ENCODE measurements around the gene ENO3.

- TF ChIP-seq, protein P1, sequence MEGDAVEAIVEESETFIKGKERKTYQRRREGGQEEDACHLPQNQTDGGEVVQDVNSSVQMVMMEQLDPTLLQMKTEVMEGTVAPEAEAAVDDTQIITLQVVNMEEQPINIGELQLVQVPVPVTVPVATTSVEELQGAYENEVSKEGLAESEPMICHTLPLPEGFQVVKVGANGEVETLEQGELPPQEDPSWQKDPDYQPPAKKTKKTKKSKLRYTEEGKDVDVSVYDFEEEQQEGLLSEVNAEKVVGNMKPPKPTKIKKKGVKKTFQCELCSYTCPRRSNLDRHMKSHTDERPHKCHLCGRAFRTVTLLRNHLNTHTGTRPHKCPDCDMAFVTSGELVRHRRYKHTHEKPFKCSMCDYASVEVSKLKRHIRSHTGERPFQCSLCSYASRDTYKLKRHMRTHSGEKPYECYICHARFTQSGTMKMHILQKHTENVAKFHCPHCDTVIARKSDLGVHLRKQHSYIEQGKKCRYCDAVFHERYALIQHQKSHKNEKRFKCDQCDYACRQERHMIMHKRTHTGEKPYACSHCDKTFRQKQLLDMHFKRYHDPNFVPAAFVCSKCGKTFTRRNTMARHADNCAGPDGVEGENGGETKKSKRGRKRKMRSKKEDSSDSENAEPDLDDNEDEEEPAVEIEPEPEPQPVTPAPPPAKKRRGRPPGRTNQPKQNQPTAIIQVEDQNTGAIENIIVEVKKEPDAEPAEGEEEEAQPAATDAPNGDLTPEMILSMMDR (IDR thresholded peaks at IDR 0.05 in 2 of 3, conservative IDR thresholded peaks at IDR 0.05 in 1 of 3; ENCODE audit: borderline replicate concordance in 1 of 3, insufficient read depth in 1 of 3, low read depth in 2 of 3, low read length in 2 of 3) = no peak
- TF ChIP-seq POLR2A (IDR thresholded peaks at IDR 0.05; ENCODE audit: borderline replicate concordance, extremely low read depth, insufficient read depth, insufficient read length) = no peak
- TF ChIP-seq JUND (IDR thresholded peaks at IDR 0.05) = no peak
- no peak for TF ChIP-seq EZH2 (IDR thresholded peaks at IDR 0.05)
- no peak for TF ChIP-seq REST (IDR thresholded peaks at IDR 0.05; ENCODE audit: low read depth)
- peak; percentile 85 for TF ChIP-seq POLR2AphosphoS5 (IDR thresholded peaks at IDR 0.05; ENCODE audit: low read depth, low read length)
- TF ChIP-seq CEBPB (IDR thresholded peaks at IDR 0.05; ENCODE audit: low read depth) = no peak
- TF ChIP-seq ZNF274 (IDR thresholded peaks at IDR 0.05; ENCODE audit: low read depth, low read length) = no peak
- no peak for TF ChIP-seq SRF (IDR thresholded peaks at IDR 0.05; ENCODE audit: low read depth)
- TF ChIP-seq, protein P2, sequence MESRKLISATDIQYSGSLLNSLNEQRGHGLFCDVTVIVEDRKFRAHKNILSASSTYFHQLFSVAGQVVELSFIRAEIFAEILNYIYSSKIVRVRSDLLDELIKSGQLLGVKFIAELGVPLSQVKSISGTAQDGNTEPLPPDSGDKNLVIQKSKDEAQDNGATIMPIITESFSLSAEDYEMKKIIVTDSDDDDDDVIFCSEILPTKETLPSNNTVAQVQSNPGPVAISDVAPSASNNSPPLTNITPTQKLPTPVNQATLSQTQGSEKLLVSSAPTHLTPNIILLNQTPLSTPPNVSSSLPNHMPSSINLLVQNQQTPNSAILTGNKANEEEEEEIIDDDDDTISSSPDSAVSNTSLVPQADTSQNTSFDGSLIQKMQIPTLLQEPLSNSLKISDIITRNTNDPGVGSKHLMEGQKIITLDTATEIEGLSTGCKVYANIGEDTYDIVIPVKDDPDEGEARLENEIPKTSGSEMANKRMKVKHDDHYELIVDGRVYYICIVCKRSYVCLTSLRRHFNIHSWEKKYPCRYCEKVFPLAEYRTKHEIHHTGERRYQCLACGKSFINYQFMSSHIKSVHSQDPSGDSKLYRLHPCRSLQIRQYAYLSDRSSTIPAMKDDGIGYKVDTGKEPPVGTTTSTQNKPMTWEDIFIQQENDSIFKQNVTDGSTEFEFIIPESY (IDR thresholded peaks at IDR 0.05; ENCODE audit: extremely low read depth, insufficient replicate concordance, low read length) = no peak
- TF ChIP-seq SIN3A (IDR thresholded peaks at IDR 0.05; ENCODE audit: low read depth) = peak; percentile 12; the same call in 1 of the 2 replicates
- peak; percentile 36; the same call in 1 of the 2 replicates for TF ChIP-seq MAX (IDR thresholded peaks at IDR 0.05)
- peak; percentile 80 for TF ChIP-seq SP1 (IDR thresholded peaks at IDR 0.05; ENCODE audit: low read depth)
- peak; percentile 62; the same call in 1 of the 2 replicates for TF ChIP-seq ZFX (IDR thresholded peaks at IDR 0.05)
Observed at GRCh38 chr17:4997302-4998026, 46.5 kb downstream of the ENO3 start, which contains the start of the genes INCA1 and KIF1C.
